Activated gamma-delta T cell (primary cell): ENCODE data around the gene GFPT2.

Experiments
- DNase-seq: peaks from one replicate; lab custom pipeline; 2025; lab: John Stamatoyannopoulos, UW

The GFPT2 gene

DNA sequence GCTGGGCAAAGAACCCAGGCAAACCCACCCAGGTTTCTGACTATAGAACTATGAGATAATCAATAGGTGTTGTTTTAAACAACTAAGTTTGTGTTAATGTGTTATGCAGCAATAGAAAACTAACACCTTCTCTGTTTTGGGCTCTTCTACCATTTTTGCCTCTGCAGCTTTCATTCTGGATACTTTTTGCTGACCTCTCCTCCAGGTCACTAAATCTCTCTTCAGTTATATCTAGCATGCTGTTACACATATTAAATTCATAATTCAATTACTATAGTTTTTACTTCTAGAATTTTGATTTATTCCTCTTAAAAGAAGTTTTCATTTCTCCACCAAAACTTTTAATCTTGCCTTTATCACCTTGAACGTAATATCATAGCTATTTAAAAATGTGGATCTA, 78.4 kb downstream of the GFPT2 start:
- no peak for DNase-seq

DNA sequence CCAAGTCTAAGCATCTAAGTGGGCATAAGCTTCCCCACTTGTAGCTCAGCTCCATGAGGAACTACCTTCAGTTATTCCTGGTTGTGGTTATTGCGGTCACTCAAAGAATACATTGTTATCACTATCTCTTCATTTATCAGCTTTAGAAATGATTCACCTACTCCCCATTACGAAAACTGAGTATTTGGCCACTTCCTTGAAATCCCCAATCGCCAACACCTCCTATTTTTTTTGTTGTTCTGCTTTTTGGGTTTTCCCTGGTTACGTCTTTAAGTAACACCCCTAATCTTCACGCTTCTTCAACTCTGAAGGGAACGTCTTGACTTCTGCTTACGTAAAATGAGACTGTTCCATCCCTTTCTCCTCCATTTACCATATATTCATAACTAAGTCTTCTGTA, 81.9 kb downstream of the GFPT2 start:
- no peak for DNase-seq

DNA sequence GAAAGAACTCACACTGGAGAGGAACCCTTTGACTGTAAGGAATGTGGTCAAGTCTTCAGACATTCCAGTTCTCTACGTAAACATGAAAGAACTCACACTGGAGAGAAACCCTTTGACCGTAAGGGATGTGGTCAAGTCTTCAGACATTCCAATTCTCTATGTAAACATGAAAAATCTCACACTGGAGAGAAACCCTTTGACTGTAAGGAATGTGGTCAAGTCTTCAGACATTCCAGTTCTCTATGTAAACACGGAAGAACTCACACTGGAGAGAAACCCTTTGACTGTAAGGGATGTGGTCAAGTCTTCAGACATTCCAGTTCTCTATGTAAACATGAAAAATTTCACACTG, 93.9 kb downstream of the GFPT2 start:
- DNase-seq, result no peak

DNA sequence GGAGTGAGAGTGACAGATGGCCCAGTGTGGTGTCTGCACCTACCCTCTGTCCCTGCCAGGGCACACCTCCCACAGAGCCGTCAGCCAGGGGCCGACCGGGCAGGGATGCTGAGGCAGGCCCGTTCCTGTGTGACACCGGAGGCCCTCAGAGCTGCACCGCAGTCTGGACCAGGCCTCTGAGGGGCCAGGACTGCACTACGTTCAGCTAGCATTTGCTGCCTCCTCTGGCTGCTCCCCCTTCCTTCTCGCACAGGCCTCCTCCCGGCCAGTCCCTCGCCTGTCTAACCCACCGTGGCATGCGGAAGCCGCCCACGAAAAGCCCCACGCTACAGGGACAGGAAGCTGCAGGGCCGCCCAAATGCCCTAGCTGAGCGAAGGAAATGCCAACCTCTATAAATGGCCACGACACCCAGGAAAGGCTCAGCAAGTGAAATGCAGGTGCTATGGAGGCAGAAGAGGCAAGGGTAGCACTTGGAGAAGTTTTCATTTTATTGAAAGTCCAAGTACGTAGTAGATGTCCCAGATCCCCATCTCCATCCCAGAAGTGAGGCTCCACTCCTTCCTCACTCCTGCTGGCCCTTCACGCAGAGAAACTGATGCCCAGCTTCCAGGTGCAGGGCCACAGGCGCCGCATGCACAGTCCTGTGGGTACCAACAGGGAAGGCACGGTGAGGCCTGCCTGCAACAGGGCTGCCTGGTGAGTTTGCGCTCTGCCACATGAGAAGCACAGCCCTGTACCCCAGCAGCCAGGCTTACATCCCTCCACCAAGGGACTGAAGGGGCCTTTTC, 99.9 kb downstream of the GFPT2 start:
- DNase-seq, result no peak

DNA sequence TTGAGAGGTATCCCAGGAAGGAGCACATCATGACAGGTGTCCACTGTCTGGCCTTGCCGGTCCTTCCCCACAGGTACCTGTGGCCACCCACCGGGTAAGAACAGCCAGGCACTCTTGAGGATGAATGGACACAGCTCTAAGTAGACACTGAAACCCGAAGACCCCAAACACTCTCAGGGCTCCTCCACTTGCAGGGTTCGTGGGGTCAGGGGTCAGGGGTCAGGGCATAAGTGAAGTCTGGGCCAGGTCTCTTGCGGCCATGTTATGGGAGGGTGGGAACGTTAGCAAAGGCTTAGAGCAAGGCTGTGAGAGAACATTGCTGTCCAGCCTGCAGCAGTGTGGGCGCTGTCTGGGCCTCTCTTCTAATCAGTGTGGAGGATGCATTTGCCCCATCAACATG, 101.2 kb downstream of the GFPT2 start:
- DNase-seq, result no peak

DNA sequence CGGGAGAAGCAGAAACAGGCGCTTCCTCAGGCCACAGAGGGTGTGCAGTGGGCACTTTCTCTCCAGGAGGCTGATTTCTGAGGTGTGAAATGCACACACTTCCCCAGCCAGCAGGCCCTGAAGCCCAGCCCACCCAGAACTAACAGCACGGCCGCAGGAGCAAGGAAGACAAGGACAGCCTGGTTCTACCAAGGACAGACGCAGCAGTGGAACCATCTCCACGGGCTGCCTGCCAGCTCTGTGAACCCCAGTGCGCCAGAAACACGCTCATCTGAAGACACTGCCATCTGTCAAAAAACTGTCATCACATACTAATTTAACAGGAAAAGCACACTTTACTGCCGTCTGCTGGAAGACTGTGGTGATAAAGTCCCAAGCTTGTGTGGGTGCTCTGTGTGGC, 102.0 kb downstream of the GFPT2 start:
- no peak for DNase-seq
